ELF-1 (cell line): Measurements from ENCODE around the gene SCTR.

Source experiments
- DNase-seq: peaks from one replicate; pipeline ENCODE4 v3.0.0-alpha.2; 2016; ENCODE audit warnings: low read depth, low spot score

SCTR gene

DNA sequence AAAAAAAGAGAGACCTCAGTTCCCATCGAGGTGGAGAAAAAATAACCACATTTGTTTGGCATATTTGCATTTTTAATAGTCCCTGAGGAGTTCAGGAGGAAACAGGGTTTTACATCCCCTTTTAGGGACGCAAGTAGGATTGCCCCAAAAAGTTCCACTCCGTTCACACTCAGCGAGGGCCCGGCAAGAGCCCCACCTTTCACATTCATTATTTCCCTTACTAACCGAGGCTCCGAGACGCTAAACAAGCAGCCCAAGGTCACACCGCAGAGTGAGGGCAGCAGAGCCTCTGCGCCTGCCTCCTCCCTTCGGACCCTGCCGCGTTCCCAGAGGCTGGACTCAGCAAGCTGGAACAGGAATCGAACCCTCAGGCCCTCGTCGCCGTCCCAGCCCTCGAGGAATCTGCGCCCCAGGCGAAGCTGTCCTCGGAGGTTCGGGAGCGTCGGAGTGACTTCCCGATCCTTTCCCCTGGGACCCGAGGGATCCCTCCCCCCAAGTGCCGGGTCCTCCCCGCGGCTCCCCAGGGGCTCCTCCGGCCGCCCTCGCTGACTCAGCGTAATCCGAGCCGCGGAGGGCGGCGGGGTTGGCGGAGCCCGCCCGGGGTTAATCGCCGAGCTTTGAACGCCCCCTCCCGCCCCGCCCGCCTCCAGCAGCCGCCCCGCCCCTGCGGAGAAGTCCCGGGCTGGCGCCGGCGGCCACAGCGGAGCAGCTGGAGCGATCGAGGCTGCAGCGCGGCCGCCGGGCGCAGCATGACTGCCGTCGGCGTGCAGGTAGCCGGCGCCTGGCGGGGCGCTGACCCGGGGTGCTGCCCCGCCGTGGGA, 92.9 kb downstream of the SCTR start, which contains the start of gene TMEM37:
TSS of gene TMEM37 (plus strand) at position 700 of the 821 bp plus-strand sequence. CDS start at position 750, 50 bp downstream.
- DNase-seq = peak; percentile 96

DNA sequence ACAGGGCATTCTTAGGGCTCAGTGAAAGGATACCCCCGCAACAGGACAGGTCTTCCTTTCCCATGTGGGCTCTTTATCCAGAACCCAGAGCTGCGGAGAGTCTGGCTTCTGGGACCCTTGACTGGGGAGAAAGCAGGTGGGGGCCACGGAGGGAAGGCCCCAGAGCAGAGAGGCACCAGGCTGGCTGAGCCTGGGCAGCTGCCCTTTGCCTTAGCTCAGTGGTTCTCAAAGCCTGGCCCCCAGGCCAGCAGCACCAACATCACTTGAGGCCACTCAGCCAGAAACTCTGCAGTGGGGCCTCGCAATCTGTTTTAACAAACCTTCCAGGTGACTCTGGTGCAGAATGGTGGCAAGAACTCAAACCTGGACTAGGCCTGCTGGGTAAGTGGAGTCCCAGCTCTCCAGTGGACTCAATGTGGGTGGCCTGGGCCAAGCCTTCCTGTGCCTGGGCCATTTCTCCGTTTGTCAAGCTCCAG, 94.2 kb downstream of the SCTR start:
- DNase-seq = no peak

GRCh38 chr2:119429225-119429981, 94.9 kb downstream of the SCTR start:
- no peak for DNase-seq

GRCh38 chr2:119428488-119429224, 95.6 kb downstream of the SCTR start:
- peak; percentile 25 for DNase-seq

- DNase-seq = no peak
Measured at GRCh38 chr2:119427756-119428155, 96.5 kb downstream of the SCTR start.

- DNase-seq = no peak
Measured at GRCh38 chr2:119426801-119427395, 97.4 kb downstream of the SCTR start.

- no peak for DNase-seq
Measured at GRCh38 chr2:119426396-119426675, 97.9 kb downstream of the SCTR start.

DNA sequence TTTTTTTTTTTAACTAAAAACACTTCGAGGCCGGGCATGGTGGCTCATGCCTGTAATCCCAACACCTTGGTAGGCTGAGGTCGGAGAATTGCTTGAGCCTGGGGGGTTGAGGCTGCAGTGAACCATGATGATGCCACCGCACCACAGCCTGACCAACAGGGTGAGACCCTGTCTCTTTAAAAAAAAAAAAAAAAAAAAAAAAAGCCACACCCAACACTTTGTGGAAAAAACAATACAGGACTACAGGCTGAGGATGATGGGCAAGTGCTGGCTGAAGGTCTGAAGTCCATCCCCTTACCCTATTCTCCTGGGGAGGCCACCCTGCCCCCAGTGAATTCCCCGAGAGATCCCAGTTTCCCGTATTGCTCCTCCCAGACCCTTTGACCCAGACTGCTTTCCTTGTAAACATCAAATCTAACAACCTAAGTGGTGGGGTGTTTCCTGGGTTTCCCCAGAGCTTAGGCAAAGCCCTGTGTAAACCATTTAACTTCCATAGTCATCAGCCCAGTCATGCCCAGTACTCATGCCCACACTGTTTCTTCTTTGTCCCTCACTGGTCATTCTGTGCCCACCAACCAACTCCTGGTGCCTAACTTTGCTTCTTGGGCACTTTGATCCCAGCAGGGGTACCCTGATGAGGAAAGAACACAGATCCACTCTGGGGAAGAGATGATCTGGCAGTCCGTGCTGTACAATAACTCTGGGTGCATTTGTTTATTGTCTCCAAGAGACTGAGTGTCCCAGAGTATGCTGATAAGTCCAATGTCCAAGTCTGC, 98.5 kb downstream of the SCTR start:
- no peak for DNase-seq

- DNase-seq = no peak
Measured at GRCh38 chr2:119425119-119425405, 99.2 kb downstream of the SCTR start.

- DNase-seq = no peak
Measured at GRCh38 chr2:119424284-119425118, 99.8 kb downstream of the SCTR start.

GRCh38 chr2:119423811-119424210, 100.5 kb downstream of the SCTR start:
- no peak for DNase-seq

- DNase-seq = no peak
Measured at GRCh38 chr2:119423108-119423444, 101.2 kb downstream of the SCTR start.

DNA sequence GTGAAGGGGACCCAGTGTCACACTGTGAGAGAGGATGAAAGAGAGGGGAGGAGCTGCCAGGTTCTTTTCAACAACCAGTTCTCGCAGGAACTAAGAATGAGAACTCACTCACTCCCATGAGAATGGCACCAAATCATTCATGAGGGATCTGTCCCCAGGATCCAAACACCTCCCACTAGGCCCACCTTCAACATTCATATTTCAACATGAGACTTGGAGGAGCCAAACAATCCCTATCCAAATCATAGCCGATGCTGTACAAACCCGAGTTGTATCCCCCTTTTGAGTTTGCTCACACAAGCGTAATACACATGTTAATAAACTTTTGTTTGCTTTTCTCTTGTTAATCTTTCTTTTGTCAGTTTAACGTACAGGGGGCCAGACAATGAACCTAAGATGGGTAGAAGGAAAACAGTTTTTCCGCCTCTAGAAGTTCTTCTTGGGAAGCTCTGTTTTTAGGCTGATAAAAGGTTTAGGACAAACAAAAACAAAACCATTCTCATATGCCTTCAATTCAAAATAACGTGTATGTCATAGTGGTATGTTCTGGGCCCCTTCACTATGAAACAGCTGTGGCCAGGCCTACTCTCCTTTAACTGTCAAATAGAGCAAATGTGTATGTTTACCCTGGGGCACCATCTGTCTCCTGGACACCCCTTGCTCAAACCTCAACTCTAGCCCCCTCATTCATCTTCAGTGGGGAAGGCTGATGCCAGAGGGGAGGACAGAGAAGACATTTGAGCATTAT, 101.7 kb downstream of the SCTR start:
- no peak for DNase-seq

DNA sequence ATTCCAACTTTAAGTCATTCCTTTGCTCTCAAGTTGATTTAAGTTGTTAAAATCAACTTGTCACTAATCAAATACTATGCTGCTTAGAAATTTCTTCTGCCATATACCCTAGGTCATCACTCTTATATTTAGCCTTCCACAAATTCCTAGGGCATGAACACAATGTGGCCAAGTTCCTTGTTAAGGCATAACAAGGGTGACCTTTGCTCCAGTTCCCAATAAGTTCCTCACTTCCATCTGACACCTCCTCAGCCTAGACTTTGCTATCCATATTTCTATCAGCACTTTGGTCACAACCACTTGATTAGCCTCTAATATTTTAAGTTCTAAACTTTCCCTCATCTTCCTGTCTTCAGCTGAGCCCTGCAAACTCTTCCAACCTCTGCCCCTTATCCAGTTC, 102.5 kb downstream of the SCTR start:
- no peak for DNase-seq

DNA sequence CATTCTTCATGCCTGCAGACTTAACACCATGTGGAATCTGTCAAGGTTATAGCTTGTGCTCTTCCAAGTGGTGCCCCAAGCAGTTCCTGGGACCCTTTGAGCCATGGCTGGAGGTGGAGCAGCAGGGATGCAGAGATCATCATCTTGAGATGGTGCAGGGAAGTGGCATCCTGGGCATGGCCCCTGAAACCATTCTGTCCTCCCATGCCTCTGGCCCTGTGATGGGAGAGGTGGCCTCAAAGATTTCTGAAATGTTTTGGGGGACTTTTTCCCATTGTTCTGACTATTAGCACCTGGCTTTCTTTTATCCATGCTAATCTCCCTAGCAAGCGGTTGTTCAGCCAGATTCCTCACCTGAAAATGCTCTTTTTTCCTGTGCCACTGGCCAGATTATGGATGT, 103.0 kb downstream of the SCTR start:
- DNase-seq = no peak

GRCh38 chr2:119419803-119420508, 104.3 kb downstream of the SCTR start:
- no peak for DNase-seq

DNA sequence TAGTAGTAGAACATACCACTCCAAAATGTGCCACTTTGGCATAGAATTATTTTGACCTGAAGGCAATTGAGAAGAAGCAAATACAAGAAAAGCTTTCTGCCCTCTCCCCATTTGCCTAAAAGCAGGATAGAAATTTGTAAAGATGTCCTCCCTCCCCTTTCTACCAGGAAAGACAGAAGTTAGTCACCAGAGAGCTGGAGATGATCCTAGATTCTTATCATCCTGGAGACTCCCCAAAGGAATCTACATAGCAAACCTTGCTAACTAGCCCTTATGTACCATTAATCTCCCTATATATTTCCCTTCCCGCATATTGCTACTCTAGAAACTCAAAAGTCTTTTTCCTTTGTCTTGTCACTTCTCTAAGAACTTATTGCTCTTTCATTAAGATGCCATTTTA, 105.2 kb downstream of the SCTR start:
- DNase-seq = no peak

DNA sequence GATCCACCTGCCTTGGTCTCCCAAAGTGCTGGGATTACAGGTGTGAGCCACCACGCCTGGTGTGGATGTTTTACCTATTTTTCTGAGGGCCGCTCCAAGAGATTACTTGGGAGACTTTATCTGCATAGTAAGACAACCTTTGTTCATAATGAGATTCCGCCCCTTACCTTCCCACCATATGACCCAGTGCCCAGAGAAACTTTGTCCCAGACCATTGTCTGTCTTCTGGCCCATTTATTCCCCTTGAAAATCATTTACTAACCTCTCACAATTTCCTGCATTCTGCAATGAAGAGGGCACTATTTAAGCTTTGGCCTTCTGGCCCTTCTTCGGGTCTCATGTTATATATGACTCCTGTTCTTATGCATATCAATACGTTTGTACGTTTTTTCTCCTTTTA, 106.4 kb downstream of the SCTR start:
- DNase-seq = no peak

DNA sequence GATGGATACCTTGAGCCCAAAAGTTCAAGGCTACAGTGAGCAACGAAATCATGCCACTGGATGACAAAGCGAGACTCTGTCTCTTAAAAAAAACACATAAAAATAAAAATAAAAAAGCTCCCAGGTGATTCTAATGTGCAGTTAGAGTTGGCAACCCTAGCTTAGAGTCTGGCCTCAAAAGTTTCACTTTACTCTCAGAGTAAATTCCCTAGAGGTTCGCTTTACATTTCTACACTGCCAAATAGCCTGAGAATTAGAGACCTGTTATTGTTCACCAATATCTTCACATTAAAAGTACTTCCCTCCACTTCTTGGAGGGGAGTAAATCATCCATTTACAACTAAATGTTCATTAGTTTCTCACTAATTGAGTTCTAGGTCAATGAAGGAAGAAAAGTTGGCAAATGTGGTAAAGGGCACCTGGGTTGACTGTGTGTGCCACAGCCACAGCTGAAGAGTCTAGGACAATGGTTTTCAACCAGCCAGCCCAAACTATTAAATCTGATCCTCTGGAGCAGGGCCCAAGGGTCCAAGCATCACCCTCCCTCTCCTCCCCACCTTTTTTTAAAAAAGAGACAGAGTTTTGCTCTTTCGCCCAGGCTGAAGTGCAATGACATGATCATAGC, 107.9 kb downstream of the SCTR start:
- DNase-seq = no peak
